Stimulated activated CD4-positive, alpha-beta T cell treated with anti-CD3 and anti-CD28 coated beads, TNF-alpha, amount 100 ng/mL, for 24 hours (primary cell): ENCODE data around the gene NAALADL2.

Experiments used
- DNase-seq, 3 experiments: peaks; one replicate each; pipeline ENCODE4 v3.0.0-alpha.2; 2020; ENCODE audit warnings: low read depth in 3 of 3

Gene NAALADL2

GRCh38 chr3:174884776-174885568 is 25.8 kb downstream of the NAALADL2 start:
- no peak for DNase-seq

- DNase-seq: no peak
These were observed 32.5 kb downstream of the NAALADL2 start for GRCh38 chr3:174891524-174892203.

GRCh38 chr3:174907027-174907426 is 47.9 kb downstream of the NAALADL2 start:
- DNase-seq: no peak

- no peak for DNase-seq
These were observed 48.7 kb downstream of the NAALADL2 start for GRCh38 chr3:174907628-174908407.

GRCh38 chr3:174931473-174932353 is 72.6 kb downstream of the NAALADL2 start:
- DNase-seq: no peak

- no peak for DNase-seq
These were observed 77.5 kb downstream of the NAALADL2 start for GRCh38 chr3:174936590-174936989.

GRCh38 chr3:174937478-174937877 is 78.3 kb downstream of the NAALADL2 start:
- DNase-seq: no peak

- no peak for DNase-seq
These were observed 79.0 kb downstream of the NAALADL2 start for GRCh38 chr3:174938102-174938501.

- DNase-seq: no peak
These were observed 81.0 kb downstream of the NAALADL2 start for GRCh38 chr3:174940151-174940550.

- DNase-seq: no peak
These were observed 86.1 kb downstream of the NAALADL2 start for GRCh38 chr3:174945276-174945675.

- no peak for DNase-seq
These were observed 86.8 kb downstream of the NAALADL2 start for GRCh38 chr3:174945951-174946350.

- no peak for DNase-seq
These were observed 90.4 kb downstream of the NAALADL2 start for GRCh38 chr3:174949523-174949922.

GRCh38 chr3:174951034-174951433 is 91.9 kb downstream of the NAALADL2 start:
- no peak for DNase-seq

GRCh38 chr3:174951498-174952005 is 92.4 kb downstream of the NAALADL2 start:
- no peak for DNase-seq

- DNase-seq: no peak
These were observed 93.9 kb downstream of the NAALADL2 start for GRCh38 chr3:174953068-174953467.

GRCh38 chr3:174955513-174956016 is 96.4 kb downstream of the NAALADL2 start:
- no peak for DNase-seq

GRCh38 chr3:174957081-174957480 is 97.9 kb downstream of the NAALADL2 start:
- DNase-seq: no peak

- DNase-seq: no peak
These were observed 98.4 kb downstream of the NAALADL2 start for GRCh38 chr3:174957551-174958001.

GRCh38 chr3:174958671-174959328 is 99.7 kb downstream of the NAALADL2 start:
- DNase-seq: no peak

- no peak for DNase-seq
These were observed 100.5 kb downstream of the NAALADL2 start for GRCh38 chr3:174959556-174960065.
